ENCODE measurements around the gene FBF1.

Gene FBF1

GRCh38 chr17:75917141-75917916, 23.5 kb downstream of the FBF1 start:
- H3K4me3 ChIP-seq (ENCODE audit: low read depth, low read length): no peak overlapping the region

GRCh38 chr17:75915268-75915667, 25.6 kb downstream of the FBF1 start:
- H3K4me3 ChIP-seq (ENCODE audit: low read depth, low read length): no peak overlapping the region

GRCh38 chr17:75914643-75915267, 26.1 kb downstream of the FBF1 start:
- H3K4me3 ChIP-seq (ENCODE audit: low read depth, low read length): no peak overlapping the region

GRCh38 chr17:75913537-75914210, 27.2 kb downstream of the FBF1 start:
- H3K4me3 ChIP-seq (ENCODE audit: low read depth, low read length): no peak overlapping the region

DNA sequence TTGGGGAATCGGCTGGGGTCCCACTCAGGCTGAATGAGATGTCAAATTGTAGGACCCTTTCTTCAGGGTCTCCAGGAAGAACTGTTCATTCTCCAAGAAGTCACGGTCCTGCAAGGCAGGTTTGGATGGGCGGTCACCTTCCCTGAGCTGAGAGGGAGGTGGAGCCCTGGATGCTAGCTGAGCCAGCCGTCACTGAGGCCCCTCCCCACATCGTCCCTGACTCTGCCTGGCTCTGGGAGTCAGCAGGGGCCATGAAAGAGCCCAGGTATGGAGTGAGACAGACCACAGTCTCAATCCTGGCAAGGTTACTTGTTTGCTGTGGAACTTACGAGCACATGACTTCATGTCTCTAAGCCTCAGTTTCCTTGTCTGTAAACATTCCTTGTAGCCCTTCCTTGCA, 30.1 kb downstream of the FBF1 start:
- H3K4me3 ChIP-seq (ENCODE audit: low read depth, low read length): no peak overlapping the region

DNA sequence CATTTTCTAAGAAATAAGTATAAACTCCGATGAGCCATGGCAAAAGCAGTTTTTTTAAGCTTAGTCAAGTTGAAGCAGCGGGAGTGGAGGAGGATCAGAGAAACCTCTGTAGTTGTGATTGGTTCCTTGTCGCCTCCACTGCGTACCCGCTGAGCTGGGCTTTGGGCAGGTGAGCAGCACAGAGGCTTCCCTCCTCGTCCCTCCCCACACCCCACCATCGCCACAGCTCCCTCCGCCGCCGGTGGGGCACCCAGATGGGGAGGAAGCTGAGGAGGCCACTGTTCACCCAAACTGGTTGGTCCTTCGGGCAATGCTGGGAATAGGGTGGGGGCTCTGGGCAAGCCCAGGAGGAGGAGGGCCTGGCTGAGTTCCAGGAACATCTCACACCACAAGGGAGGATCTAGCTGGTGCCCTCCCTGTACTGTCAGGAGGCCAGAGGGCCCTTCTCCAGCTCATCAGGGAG, 31.0 kb downstream of the FBF1 start:
- H3K4me3 ChIP-seq (ENCODE audit: low read depth, low read length): no peak overlapping the region

DNA sequence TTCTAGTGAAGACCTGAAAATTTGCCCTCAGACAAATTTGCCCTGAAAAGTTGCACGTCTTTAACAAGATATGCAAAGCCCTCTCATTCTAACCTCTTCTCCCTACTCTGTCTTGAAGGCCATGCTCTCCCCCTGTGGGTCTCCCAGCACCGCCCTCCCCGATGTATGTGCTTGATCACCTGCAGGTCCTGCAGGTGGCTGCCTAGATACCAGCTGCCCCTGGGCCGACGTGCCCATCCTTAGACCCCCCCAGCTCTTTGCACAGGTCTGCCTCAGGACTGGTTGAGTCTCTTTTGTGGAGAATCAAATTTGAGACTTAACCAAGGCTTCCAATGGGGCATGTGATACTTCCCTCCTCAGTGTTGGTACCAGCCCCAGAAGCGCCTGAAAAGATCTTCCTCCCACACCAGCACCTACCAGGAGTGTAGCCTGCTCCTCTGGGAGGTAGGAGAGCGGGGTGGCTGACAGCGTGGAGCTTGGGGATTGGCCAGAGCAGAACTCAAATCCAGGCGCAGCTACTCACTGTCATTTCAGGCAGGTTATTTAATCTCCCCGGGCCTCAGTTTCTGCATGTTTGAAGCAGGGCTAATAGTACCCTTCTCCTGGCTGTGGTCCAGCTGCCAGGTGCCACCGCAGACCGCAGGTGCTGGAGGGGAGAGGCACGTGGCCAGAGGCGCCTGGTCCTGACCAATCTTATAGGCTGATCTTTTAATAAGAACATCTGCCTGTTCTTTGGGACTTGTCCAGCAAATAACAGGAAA, 31.6 kb downstream of the FBF1 start:
- H3K4me3 ChIP-seq (ENCODE audit: low read depth, low read length): no peak overlapping the region

DNA sequence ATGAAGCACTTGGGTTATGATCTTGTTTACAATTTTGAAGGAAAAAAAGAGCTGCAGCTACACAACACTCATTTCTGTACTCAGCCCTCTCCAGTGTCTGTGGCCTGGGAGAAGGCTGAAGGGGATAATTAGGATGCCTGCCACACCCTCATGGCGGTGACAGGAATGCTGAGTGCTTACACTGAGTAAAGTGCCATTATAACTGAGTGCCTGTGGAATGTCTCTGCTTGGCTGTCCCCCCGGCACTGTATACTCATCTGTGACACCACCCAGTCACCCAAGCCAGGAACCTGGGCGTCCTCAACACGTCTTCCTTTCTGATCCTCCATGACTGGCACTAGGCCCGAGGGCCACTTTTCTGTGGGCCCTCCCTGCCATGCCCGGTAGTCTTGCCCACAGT, 32.6 kb downstream of the FBF1 start:
- H3K4me3 ChIP-seq (ENCODE audit: low read depth, low read length): no peak overlapping the region

DNA sequence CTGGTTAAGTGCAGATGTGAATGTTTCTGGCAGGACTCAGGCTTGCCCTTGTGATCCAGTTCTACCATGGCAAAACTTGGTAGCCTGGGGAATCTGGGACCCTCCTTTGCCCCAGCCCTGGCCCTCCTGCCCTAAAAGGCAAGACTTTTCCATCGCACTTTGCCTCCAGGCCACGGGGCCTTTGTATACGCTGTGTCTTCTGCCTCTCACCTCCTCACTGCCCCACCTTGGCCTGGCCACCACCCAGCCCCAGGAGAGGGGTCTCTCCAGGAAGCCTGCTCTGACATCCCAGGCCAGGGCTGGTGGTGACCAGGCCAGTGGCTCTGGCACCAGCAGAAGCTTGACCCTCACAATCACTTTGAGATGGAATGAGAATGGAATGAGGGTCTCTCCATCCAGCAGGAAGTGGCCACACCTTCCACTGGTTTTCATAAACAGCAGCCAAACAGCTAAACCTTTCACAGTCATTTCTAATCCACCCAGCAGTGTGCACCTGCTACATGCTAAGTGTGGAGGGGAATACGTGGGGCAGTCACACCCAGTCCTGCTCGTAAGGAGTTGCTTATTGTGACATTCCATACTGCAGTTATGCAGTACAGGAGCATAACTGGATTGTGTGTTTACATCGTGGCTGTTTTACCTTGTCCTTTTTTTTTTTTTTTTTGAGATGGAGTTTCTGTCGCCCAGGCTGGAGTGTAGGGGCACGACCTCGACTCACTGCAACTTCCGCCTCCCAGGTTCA, 34.5 kb downstream of the FBF1 start:
- no peak overlapping the region for H3K4me3 ChIP-seq (ENCODE audit: low read depth, low read length)

DNA sequence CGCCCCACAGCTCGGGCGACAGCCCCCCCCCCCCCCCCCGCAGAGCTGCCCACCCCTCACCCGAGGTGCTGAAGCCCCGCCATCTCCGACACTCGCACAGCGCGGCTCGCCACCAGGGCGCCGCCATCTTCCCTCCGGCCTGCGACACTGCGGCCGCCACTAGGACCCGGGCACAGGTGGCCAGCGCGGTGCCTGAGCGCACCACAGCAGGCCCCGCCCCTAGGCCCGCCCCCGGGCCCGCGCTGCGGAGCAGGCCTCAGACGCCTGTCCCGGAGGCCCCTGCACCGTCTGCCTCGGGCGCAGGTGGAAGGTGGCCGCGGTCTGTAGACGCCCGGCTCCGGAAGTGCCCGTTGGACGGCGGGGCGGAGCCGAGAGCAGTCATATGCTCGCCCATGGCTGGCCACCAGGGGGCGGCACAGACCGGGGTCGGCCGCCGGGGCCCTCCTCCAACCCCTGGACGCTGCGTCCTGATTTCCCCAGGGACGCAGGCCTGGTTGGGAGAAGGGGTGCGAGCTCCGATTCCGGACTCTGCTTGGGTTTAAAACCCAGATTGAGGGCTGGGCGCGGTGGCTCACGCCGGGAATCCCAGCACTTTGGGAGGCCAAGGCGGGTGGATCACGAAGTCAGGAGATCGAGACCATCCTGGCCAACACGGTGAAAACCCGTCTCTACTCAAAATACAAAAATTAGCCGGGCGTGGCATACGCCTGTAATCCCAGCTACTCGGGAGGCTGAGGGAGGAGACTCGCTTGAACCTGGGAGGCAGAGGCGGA, 35.9 kb downstream of the FBF1 start, which contains the start of gene MRPL38:
Gene MRPL38 (minus strand): TSS at position 136 of the 773 bp plus-strand sequence. CDS start 9 bp downstream, at position 127.
- peak within 1 kb of the TSS; percentile 73 for H3K4me3 ChIP-seq (ENCODE audit: low read depth, low read length)

DNA sequence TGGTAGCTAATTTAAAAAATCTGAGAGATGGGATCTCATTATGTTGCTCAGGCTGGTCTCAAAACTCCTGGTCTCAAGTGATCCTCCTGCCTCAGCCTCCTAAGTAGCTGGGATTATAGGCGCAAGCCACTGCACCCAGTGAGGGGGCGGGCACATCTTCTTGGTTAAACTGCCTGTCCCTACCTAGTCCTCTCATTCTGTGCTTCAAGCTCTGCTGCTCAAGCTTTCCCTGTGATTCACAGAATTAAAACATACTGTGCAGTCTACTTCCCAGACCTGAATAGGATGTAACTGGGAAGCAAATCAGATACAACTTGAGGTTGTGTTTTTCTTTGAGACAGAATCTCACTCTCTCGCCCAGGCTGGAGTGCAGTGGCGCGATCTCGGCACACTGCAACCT, 38.4 kb downstream of the FBF1 start:
- H3K4me3 ChIP-seq (ENCODE audit: low read depth, low read length): no peak overlapping the region

GRCh38 chr17:75901727-75902126, 39.1 kb downstream of the FBF1 start:
- no peak overlapping the region for H3K4me3 ChIP-seq (ENCODE audit: low read depth, low read length)

DNA sequence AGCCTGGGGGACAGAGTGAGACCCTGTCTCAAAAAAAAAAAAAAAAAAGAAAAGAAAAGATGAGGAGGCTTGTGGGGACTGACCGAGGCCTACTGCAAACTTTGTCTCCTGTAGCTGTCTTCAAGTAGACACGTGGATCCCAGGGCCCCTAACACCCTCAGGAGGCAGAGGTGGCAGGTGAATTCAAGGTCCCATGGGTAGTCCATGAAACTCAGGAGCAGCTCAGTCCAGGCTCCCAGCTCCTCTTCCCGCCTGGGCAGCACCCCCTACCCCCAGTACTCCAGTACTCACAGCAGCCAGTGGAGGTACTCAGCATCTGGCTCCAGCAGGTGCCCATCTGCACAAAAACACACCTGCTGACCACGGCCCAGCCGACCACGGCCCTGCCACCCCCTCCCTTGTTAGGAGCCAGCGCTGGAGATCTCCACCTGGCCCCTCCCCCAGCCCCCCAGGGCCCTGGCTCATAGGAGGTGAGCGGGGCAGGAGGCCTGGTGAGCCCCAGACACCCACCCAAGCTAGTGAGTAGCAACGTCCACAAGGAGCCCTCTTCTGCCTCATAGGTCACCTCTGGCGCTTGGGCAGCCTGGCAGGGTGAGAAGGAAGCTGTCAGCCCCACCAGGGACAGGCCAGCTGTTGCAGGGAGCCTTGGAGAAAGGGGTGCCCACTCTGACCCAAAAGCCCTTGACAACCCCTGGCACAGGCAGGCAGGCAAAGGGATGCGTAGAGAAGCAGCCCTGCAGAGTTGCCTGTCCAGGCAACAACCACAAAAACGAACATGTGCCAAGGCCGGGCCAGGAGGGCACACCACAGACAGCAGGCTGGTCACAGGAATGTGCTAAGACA, 39.9 kb downstream of the FBF1 start:
- H3K4me3 ChIP-seq (ENCODE audit: low read depth, low read length): no peak overlapping the region

DNA sequence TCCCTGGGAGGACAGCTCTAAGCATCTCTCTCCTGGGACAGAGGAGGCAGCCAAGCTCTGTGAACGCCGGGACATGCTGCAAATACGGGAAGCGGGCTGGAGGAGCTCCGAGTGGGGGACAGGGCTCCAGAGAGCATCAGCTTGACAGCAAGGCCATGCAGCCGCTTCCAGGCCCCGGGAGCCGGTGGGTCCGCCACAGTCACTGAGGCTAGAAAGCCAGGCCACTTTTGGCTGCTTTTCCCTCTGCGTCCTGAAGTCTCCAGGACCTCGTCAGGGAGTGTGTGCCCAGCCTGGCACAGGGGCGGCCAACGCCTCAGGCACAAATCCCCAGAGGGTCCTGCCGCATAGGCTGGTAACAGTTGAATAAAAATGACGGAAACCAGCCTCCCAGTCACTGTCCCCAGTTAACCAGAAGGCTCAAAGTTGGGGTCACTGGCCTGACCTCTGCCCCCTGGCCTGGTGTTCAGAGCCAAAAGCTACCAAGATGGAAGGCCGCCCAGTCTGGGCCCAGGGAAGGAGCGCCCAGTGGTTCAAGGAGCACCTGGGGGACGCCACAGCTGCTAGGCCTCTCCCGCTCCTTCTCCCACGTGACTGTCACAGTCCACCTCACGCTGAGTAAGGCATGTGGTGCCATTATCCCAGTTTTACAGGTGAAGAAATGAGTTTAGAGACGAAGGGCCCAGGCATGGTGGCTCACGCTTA, 40.9 kb downstream of the FBF1 start:
- no peak overlapping the region for H3K4me3 ChIP-seq (ENCODE audit: low read depth, low read length)

- no peak overlapping the region for H3K4me3 ChIP-seq (ENCODE audit: low read depth, low read length)
These were observed 41.5 kb downstream of the FBF1 start for GRCh38 chr17:75899353-75899752.

DNA sequence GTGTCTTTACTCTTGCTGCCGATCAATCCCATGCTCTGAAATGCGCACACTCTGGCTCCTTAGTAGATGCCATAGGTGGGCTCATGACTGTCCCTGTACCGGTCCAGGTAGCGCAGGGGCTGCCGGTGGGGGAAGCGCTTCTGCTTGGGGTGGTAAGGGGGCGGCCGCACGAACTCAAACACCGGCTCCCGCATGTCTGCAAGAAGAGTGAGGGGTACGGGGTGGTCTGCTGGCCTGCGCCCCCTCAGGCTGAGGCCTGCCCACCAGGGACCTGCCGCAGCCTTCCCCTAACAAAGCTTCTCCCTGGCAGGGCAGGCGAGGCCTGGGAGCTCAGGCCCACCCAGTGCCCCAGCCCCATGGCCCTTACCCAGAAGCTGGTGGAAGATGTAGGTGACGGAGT, 42.1 kb downstream of the FBF1 start:
- H3K4me3 ChIP-seq (ENCODE audit: low read depth, low read length): no peak overlapping the region

GRCh38 chr17:75898065-75898464, 42.8 kb downstream of the FBF1 start:
- no peak overlapping the region for H3K4me3 ChIP-seq (ENCODE audit: low read depth, low read length)
